ENCODE results near the gene AMPD3. TPM values are rescaled to one million over a fixed set of nuclear protein-coding genes. Genes with fewer than 3 reads are reported as not detected.

AMPD3 gene
- total and polyA plus RNA-seq, 2 of the 13 experiments (the other 11 are each of a cell fraction or from before 2014, with no cell fraction given): 0.33 to 2.3 TPM

DNA sequence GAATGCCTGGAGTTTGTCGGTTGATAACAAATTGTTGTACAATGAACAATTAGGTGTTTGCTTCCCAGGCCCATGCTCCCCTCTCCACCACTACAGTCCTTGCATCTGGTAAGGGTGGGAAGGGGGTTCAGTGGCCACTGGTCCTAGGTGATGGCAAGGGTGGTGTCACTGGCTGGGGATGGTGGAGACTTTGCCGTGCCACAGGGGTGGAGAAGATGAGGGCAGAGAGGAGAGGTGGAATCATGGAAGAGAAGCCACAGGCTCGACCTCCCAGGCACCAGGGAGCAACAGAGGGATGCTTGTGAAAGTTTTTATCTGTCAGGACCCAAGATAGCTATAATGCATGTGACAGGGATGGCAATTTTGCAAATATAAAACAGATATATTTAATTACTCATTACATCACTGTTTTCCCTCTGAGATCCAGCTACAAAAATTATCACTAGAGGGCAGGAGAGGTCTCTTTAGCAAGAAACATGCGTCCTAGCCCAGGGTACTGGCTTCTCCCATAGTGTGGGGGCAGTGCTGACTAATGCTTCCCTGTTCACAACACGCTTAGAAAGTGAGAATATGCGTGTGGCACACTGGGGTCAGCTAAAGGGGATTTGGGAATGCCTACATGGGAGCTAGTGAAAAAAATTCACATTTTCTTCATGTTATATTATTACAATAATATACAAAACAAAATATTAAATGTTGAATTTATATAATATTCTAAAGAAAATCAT is 49.0 kb upstream of the AMPD3 start:
- H3K4me3 ChIP-seq (replicated peaks in 1 of 3; ENCODE audit: insufficient read depth in 1 of 3, low read depth in 2 of 3, low read length in 3 of 3): no peak overlapping the region
- no peak overlapping the region for H3K9ac ChIP-seq (ENCODE audit: insufficient read depth, low read depth, low read length)
- H3K79me2 ChIP-seq (ENCODE audit: insufficient read depth, low read length): no peaks in the 10 kb centered on the region
- no peak overlapping the region for H3K27ac ChIP-seq (ENCODE audit: extremely low read length, insufficient read depth, low read length)
- in situ Hi-C loops (cut with HindIII; ENCODE audit: extremely low pct_ligation_motif_present, low pct_unique_long_range_greater_than_20kb) (loop anchor here (5.0 to 10.0 kb wide), 2 partner anchors 219 to 331 kb away; no protein-coding TSS in a partner anchor), intact Hi-C loops (cut with micrococcal nuclease; ENCODE audit: unreplicated experiment) (loop anchor here (1.0 kb wide), 2 partner anchors 248 to 329 kb away; no protein-coding TSS in a partner anchor)
- H3K4me2 ChIP-seq (ENCODE audit: low read depth, low read length): no peak overlapping the region
- ChIA-PET POLR2A (no interaction called here), CTCF (ENCODE audit: low intra/inter-chr PET ratio, low total read pairs) (interaction anchor here (1.1 to 1.7 kb wide), 3 partner anchors 248 to 331 kb away, joined by 3 to 42 read pairs (median 10); no protein-coding TSS in a partner anchor)
- FAIRE-seq: peak; percentile 89
- BruUV-seq (replicated peaks): no TSS peak
- peak; percentile 80 for DNase-seq (ENCODE audit: low spot score)
- no peaks in the 10 kb centered on the region for H4K20me1 ChIP-seq (ENCODE audit: insufficient read depth, low read length)
- H3K36me3 ChIP-seq (replicated peaks in 1 of 2; ENCODE audit: control insufficient read depth in 1 of 2, insufficient read depth in 2 of 2, low read length in 2 of 2): no peaks in the 10 kb centered on the region
- no peaks in the 10 kb centered on the region for H3K9me3 ChIP-seq (ENCODE audit: low read length)
- H3K4me1 ChIP-seq (ENCODE audit: insufficient read depth, low read length): peaks cover 8% of the 10 kb centered on the region
- WGBS (ENCODE audit: low lambda C conversion rate): 21% methylated on average over 6 of the region's 6 CpGs
- peaks cover 0 to 2% of the 10 kb centered on the region in 2 experiments; a peak in 1 of 5 replicates for H3K27me3 ChIP-seq (ENCODE audit: control insufficient read depth in 1 of 2, insufficient read depth in 2 of 2, low read length in 2 of 2)
- peak; percentile 92 for ATAC-seq
- no peak overlapping the region for H2AFZ ChIP-seq (ENCODE audit: low read length)
- TF ChIP-seq TEAD3 (CRISPR knock-in tag; optimal IDR thresholded peaks at IDR 0.05; ENCODE audit: borderline replicate concordance): peak; percentile 10
- TF ChIP-seq RAD21 (CRISPR knock-in tag; IDR thresholded peaks at IDR 0.05): peak; percentile 75
- TF ChIP-seq ZBTB10 (CRISPR knock-in tag; IDR thresholded peaks at IDR 0.05; ENCODE audit: borderline replicate concordance): no peak
- no peak for TF ChIP-seq RBM39 (IDR thresholded peaks at IDR 0.05; ENCODE audit: low read depth, low read length, poor library complexity, severe bottlenecking)
- TF ChIP-seq BHLHE40 (IDR thresholded peaks at IDR 0.05; ENCODE audit: low read length): 0 out of 2 replicates have a peak, but pooled peaks have one; percentile 11
- TF ChIP-seq RFX3 (CRISPR knock-in tag; IDR thresholded peaks at IDR 0.05): no peak
- TF ChIP-seq DPF2 (CRISPR knock-in tag; IDR thresholded peaks at IDR 0.05; ENCODE audit: borderline replicate concordance, low read depth): no peak
- peak; percentile 41 for TF ChIP-seq SAP130 (CRISPR knock-in tag; IDR thresholded peaks at IDR 0.05; ENCODE audit: low read depth)
- no peak for TF ChIP-seq ZSCAN29 (CRISPR knock-in tag; conservative IDR thresholded peaks at IDR 0.05)
- TF ChIP-seq MYNN (CRISPR knock-in tag; IDR thresholded peaks at IDR 0.05; ENCODE audit: low read depth): no peak
- no peak for TF ChIP-seq MNT (IDR thresholded peaks at IDR 0.05)
- no peak for TF ChIP-seq ZMAT3 (CRISPR knock-in tag; conservative IDR thresholded peaks at IDR 0.05)
- TF ChIP-seq, protein P1, sequence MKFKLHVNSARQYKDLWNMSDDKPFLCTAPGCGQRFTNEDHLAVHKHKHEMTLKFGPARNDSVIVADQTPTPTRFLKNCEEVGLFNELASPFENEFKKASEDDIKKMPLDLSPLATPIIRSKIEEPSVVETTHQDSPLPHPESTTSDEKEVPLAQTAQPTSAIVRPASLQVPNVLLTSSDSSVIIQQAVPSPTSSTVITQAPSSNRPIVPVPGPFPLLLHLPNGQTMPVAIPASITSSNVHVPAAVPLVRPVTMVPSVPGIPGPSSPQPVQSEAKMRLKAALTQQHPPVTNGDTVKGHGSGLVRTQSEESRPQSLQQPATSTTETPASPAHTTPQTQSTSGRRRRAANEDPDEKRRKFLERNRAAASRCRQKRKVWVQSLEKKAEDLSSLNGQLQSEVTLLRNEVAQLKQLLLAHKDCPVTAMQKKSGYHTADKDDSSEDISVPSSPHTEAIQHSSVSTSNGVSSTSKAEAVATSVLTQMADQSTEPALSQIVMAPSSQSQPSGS (CRISPR knock-in tag; IDR thresholded peaks at IDR 0.05): peak; percentile 32; the same call in 1 of the 2 replicates
- TF ChIP-seq, protein P2, sequence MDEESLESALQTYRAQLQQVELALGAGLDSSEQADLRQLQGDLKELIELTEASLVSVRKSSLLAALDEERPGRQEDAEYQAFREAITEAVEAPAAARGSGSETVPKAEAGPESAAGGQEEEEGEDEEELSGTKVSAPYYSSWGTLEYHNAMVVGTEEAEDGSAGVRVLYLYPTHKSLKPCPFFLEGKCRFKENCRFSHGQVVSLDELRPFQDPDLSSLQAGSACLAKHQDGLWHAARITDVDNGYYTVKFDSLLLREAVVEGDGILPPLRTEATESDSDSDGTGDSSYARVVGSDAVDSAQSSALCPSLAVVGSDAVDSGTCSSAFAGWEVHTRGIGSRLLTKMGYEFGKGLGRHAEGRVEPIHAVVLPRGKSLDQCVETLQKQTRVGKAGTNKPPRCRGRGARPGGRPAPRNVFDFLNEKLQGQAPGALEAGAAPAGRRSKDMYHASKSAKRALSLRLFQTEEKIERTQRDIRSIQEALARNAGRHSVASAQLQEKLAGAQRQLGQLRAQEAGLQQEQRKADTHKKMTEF (CRISPR knock-in tag; IDR thresholded peaks at IDR 0.05): 0 out of 2 replicates have a peak, but pooled peaks have one; percentile 21
- no peak for TF ChIP-seq ZNF777 (CRISPR knock-in tag; IDR thresholded peaks at IDR 0.05)
- TF ChIP-seq, protein P3, sequence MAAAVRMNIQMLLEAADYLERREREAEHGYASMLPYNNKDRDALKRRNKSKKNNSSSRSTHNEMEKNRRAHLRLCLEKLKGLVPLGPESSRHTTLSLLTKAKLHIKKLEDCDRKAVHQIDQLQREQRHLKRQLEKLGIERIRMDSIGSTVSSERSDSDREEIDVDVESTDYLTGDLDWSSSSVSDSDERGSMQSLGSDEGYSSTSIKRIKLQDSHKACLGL (CRISPR knock-in tag; IDR thresholded peaks at IDR 0.05): no peak
- no peak for TF ChIP-seq ZNF562 (CRISPR knock-in tag; IDR thresholded peaks at IDR 0.05; ENCODE audit: borderline replicate concordance)

Measured in HepG2 (cell line).